OCI-LY7 (cell line): ENCODE data around the gene FAHD2B. TPM values are rescaled to one million over a fixed set of nuclear protein-coding genes. Genes with fewer than 3 reads are reported as not detected.
"Not testable (repeated sequence)": the region's sequence is repeated elsewhere in the genome, so short reads cannot be mapped to it uniquely, and the experiment has no call there.

Experiments
- Bru-seq: library from RNA; stranded (reverse); fragments of 400-500 nt; gene quantifications from one replicate; lab custom pipeline; 2021; lab: Mats Ljungman, UMichigan
- BruChase-seq, 2 experiments: library from RNA; stranded (reverse); fragments of 400-500 nt; gene quantifications; one replicate each; lab custom pipeline; 2021; lab: Mats Ljungman, UMichigan
- BruUV-seq: library from RNA; stranded (reverse); fragments of 400-500 nt; replicated peaks from 2 replicates; lab custom pipeline; 2021; lab: Mats Ljungman, UMichigan
- CTCF ChIA-PET: fragments of 300-600 bp; sonication (Branson Sonifier 250); formaldehyde crosslinking; loops from one replicate; lab custom pipeline; 2022; ENCODE audit warnings: antibody characterized with exemption; ENCODE audit not compliant: unreplicated experiment; lab: Charles Lee
- POLR2A ChIA-PET: fragments of 300-600 bp; sonication (Branson Sonifier 250); formaldehyde crosslinking; loops from one replicate; lab custom pipeline; 2022; ENCODE audit warnings: antibody characterized with exemption; lab: Charles Lee
- DNase-seq: peaks from one replicate; pipeline ENCODE4 v3.0.0-alpha.2; 2015; ENCODE audit warnings: low spot score
- H2AFZ ChIP-seq: fragments of 200-600 bp; sonication (generic), shearing (Covaris generic); 2 replicates; pipeline ENCODE4 v1.6.1; 2014; ENCODE audit warnings: mild to moderate bottlenecking, antibody characterized with exemption, low read length, moderate library complexity
- H3K27ac ChIP-seq: fragments of 200-600 bp; sonication (generic); 2 replicates; pipeline ENCODE4 v1.5.1; 2014; ENCODE audit warnings: mixed run types, low read depth, mild to moderate bottlenecking, moderate library complexity, low read length, inconsistent platforms; ENCODE audit not compliant: poor library complexity, severe bottlenecking
- H3K36me3 ChIP-seq: fragments of 200-600 bp; sonication (generic); 2 replicates; pipeline ENCODE4 v1.6.1; 2014; ENCODE audit warnings: mild to moderate bottlenecking, antibody characterized with exemption, low read length, moderate library complexity, mixed read lengths; ENCODE audit not compliant: insufficient read depth
- H3K4me1 ChIP-seq: fragments of 200-600 bp; sonication (generic); 2 replicates; pipeline ENCODE4 v1.5.1; 2014; ENCODE audit warnings: mild to moderate bottlenecking, low read length; ENCODE audit not compliant: insufficient read depth, poor library complexity, severe bottlenecking
- H3K4me2 ChIP-seq: fragments of 200-600 bp; sonication (generic); 2 replicates; pipeline ENCODE4 v1.6.1; 2014; ENCODE audit warnings: mild to moderate bottlenecking, low read length
- H3K4me3 ChIP-seq: fragments of 200-600 bp; sonication (generic); 2 replicates; pipeline ENCODE4 v1.5.1; 2014; ENCODE audit warnings: mild to moderate bottlenecking, low read depth, low read length; ENCODE audit not compliant: poor library complexity, severe bottlenecking
- H3K79me2 ChIP-seq: fragments of 200-600 bp; sonication (generic); 2 replicates; pipeline ENCODE4 v1.6.1; 2016; ENCODE audit warnings: low read depth, mild to moderate bottlenecking, low read length, moderate library complexity, mixed read lengths; ENCODE audit not compliant: insufficient read depth
- H3K9me2 ChIP-seq: fragments of 200-600 bp; sonication (generic); 2 replicates; pipeline ENCODE4 v1.6.1; 2016; ENCODE audit warnings: mild to moderate bottlenecking, low read length, mixed read lengths; ENCODE audit not compliant: insufficient read depth
- H3K9me3 ChIP-seq: fragments of 200-600 bp; sonication (generic); 2 replicates; pipeline ENCODE4 v1.6.1; 2014; ENCODE audit warnings: mild to moderate bottlenecking, mixed run types, low read length, mixed read lengths
- H4K20me1 ChIP-seq: fragments of 200-600 bp; sonication (generic); 2 replicates; pipeline ENCODE4 v1.6.1; 2014; ENCODE audit warnings: mild to moderate bottlenecking, antibody characterized with exemption, low read length, moderate library complexity, mixed read lengths; ENCODE audit not compliant: insufficient read depth
- intact Hi-C: fragments of 100-400 bp; cut with micrococcal nuclease; formaldehyde crosslinking; loops from one replicate; pipeline ENCODE4 v1.10.0; 2022; ENCODE audit not compliant: unreplicated experiment
- long read RNA-seq: library from polyadenylated mRNA; stranded (forward); transcript quantifications from one replicate; pipeline ENCODE4 v2.0.0, GENCODE V29; 2022
- total RNA-seq, 2 experiments: library from RNA; depleted of rRNA in 1 of 2; stranded (reverse); fragments of >200 nt in 1 of 2; shearing (Covaris generic) in 1 of 2; gene quantifications; 2 replicates each; pipeline ENCODE4 v1.2.3, GENCODE V29; 2014 to 2022

FAHD2B gene
- 23.4 and 29.2 TPM in 2 replicates for total RNA-seq (2014; rRNA removed; shearing (Covaris generic))
- 39.1 and 44.3 TPM in 2 replicates for total RNA-seq (2022)
- Bru-seq, nascent RNA: percentile 58 among the genes with signal in this experiment
- BruChase-seq, experiment 1, labeled RNA remaining after a 6-hour chase: percentile 54 among the genes with signal in this experiment
- BruChase-seq, experiment 2, labeled RNA remaining after a 2-hour chase: percentile 54 among the genes with signal in this experiment
- long read RNA-seq, transcript FAHD2B-201 (8 exons, 1,305 nt): minor isoform, 12 of 76 reads
- long read RNA-seq, transcript FAHD2B-202 (9 exons, 1,388 nt): major isoform, 37 of 76 reads
- long read RNA-seq, partial matches to known transcripts: 9 of 76 reads
- long read RNA-seq, other reads (novel, unspliced or antisense): 18 of 76 reads

DNA sequence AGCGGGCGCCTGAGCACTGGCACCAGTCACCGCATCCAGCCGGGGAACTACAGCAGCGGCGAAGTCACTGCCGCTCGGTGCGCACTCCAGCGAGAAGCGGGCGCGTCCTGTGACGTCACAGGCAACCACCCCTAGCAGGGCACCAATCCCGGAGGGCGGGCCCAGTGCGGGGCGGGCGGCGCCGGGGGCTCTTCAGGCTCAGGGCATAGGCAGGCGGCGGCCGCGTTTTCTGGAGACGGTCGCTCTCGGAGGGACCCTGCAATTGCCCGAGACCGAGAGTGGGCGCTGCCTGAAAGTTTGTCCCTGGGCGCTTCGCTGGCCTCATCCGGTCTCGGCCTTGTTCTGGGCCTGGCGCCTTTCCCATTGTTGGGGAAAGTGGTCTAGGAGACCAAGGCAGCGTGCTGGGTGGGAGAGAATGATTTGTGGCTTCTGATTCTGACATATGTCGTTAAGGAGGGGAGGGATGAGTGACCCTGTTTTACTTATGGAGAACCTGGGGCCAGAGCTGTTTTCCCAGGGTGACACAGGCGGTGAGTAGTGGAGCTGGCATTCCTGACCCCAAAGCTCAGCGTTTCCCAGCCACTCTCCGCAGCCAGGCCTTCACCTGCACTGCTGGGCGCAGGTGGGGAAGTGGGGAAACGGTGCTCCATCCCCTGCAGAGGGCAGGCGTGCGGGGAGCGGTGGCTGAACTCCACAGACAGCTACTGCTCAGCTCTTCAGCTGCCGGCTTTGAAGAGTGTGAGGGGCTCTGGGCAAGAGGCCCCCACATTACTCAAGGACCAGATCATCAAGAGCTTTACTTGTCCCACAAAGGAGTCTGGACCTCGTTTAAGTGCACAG lies at the start of gene FAHD2B:
FAHD2B (minus strand) TSS at position 111 of the 840 bp plus-strand sequence. CDS start 3,176 bp downstream, outside the sequence.
- POLR2A ChIA-PET, H3K79me2 ChIP-seq, H3K36me3 ChIP-seq, H3K4me1 ChIP-seq, H3K27ac ChIP-seq, CTCF ChIA-PET, H4K20me1 ChIP-seq, intact Hi-C loops, BruUV-seq, H3K9me2 ChIP-seq, H3K9me3 ChIP-seq: not testable (repeated sequence)
- peak within 1 kb of the TSS; percentile 65 for H3K4me2 ChIP-seq
- H2AFZ ChIP-seq: 0 out of 2 replicates have a peak within 1 kb of the TSS, but pooled peaks have one; percentile 50
- peak within 1 kb of the TSS; percentile 59 for H3K4me3 ChIP-seq
- peak; percentile 86 for DNase-seq

GRCh38 chr2:97144016-97144415 lies 49.3 kb upstream of the FAHD2B start:
- BruUV-seq, CTCF ChIA-PET: not testable (repeated sequence)

GRCh38 chr2:97129090-97129489 lies 34.4 kb upstream of the FAHD2B start:
- BruUV-seq, DNase-seq, CTCF ChIA-PET: not testable (repeated sequence)

More at GRCh38 chr2:97144016-97144415, 49.3 kb upstream of the FAHD2B start:
- H3K9me2 ChIP-seq, H2AFZ ChIP-seq, H3K79me2 ChIP-seq, H3K27ac ChIP-seq, POLR2A ChIA-PET, H3K4me2 ChIP-seq, intact Hi-C loops, H3K4me1 ChIP-seq, H3K9me3 ChIP-seq, H3K4me3 ChIP-seq, H4K20me1 ChIP-seq, DNase-seq: not testable (repeated sequence)
- peaks cover 22% of the 10 kb centered on the region for H3K36me3 ChIP-seq

GRCh38 chr2:97113882-97114255 lies 19.2 kb upstream of the FAHD2B start:
- POLR2A ChIA-PET, CTCF ChIA-PET, H3K36me3 ChIP-seq, BruUV-seq, H4K20me1 ChIP-seq, H3K79me2 ChIP-seq, H3K4me1 ChIP-seq, DNase-seq, H3K9me3 ChIP-seq, H3K9me2 ChIP-seq: not testable (repeated sequence)
- Histone ChIP-seq H2AFZ (peak overlapping the region; percentile 89; the same call in 1 of the 2 replicates), H3K4me2 (peak overlapping the region; percentile 54), H3K27ac (peak overlapping the region; percentile 84), H3K4me3 (peak overlapping the region; percentile 75)
- intact Hi-C loops: loop anchor here (1.0 to 5.0 kb wide), 3 partner anchors 152 to 297 kb away; partner anchors contain the start of genes ANKRD39 and CNNM3

More at GRCh38 chr2:97129090-97129489, 34.4 kb upstream of the FAHD2B start:
- peaks cover 12% of the 10 kb centered on the region for H3K36me3 ChIP-seq
- H3K4me2 ChIP-seq, H3K4me3 ChIP-seq, H3K4me1 ChIP-seq, H3K9me3 ChIP-seq, intact Hi-C loops, H4K20me1 ChIP-seq, H3K27ac ChIP-seq, H3K79me2 ChIP-seq, POLR2A ChIA-PET, H3K9me2 ChIP-seq, H2AFZ ChIP-seq: not testable (repeated sequence)

GRCh38 chr2:97113050-97113881 lies 18.6 kb upstream of the FAHD2B start, which contains the start of gene ANKRD36:
TSS of gene ANKRD36 (plus strand) at chr2:97113153. CDS start at chr2:97113740, 587 bp downstream.
- Histone ChIP-seq H3K27ac (peak within 1 kb of the TSS; percentile 84), H3K4me3 (peak within 1 kb of the TSS; percentile 75), H3K4me2 (peak within 1 kb of the TSS; percentile 90), H2AFZ (peak within 1 kb of the TSS; percentile 95)
- H3K9me3 ChIP-seq, H3K9me2 ChIP-seq, POLR2A ChIA-PET, BruUV-seq, H4K20me1 ChIP-seq, CTCF ChIA-PET, H3K4me1 ChIP-seq, H3K36me3 ChIP-seq, H3K79me2 ChIP-seq: not testable (repeated sequence)
- intact Hi-C loops: loop anchor here (1.0 to 5.0 kb wide), 3 partner anchors 151 to 296 kb away; partner anchors contain the start of genes ANKRD39 and CNNM3
- peak; percentile 91 for DNase-seq
